Progenitor cell of endocrine pancreas (in vitro differentiated cells): Measurements from ENCODE around the gene NKAIN2. TPM values are rescaled to one million over a fixed set of nuclear protein-coding genes. Genes with fewer than 3 reads are reported as not detected.

Experiments
- DNase-seq: peaks from one replicate; pipeline ENCODE4 v3.0.0; 2021; ENCODE audit warnings: low spot score; ENCODE audit not compliant: unreplicated experiment
- H3K27ac Mint-ChIP-seq: 2 replicates; pipeline ENCODE4 v1.8.0; 2021; ENCODE audit warnings: mild to moderate bottlenecking, moderate library complexity, mixed read lengths
- H3K27me3 Mint-ChIP-seq: 2 replicates; pipeline ENCODE4 v1.8.0; 2021; ENCODE audit warnings: mixed read lengths
- H3K36me3 Mint-ChIP-seq: 2 replicates; pipeline ENCODE4 v1.8.0; 2022; ENCODE audit warnings: mixed read lengths; ENCODE audit not compliant: insufficient read depth
- H3K4me1 Mint-ChIP-seq: 2 replicates; pipeline ENCODE4 v1.8.0; 2021; ENCODE audit warnings: low read depth, mixed read lengths
- H3K4me3 Mint-ChIP-seq: 2 replicates; pipeline ENCODE4 v1.8.0; 2021; ENCODE audit warnings: low read depth, mild to moderate bottlenecking, moderate library complexity, mixed read lengths
- H3K9me3 Mint-ChIP-seq: 2 replicates; pipeline ENCODE4 v1.8.0; 2021; ENCODE audit warnings: low read depth, mixed read lengths
- total RNA-seq: library from RNA; stranded (reverse); gene quantifications from 2 replicates; pipeline ENCODE4 v1.2.1, GENCODE V29; 2021
- TF ChIP-seq, protein P1 (sequence below): fragments of 200-600 bp; sonication (generic); IDR thresholded peaks from one replicate; pipeline ENCODE4 v1.5.0; 2021; ENCODE audit warnings: antibody characterized with exemption, mild to moderate bottlenecking; ENCODE audit not compliant: unreplicated experiment

NKAIN2 gene
- total RNA-seq, 1 donor from 2014 or later, result 2.5 TPM

DNA sequence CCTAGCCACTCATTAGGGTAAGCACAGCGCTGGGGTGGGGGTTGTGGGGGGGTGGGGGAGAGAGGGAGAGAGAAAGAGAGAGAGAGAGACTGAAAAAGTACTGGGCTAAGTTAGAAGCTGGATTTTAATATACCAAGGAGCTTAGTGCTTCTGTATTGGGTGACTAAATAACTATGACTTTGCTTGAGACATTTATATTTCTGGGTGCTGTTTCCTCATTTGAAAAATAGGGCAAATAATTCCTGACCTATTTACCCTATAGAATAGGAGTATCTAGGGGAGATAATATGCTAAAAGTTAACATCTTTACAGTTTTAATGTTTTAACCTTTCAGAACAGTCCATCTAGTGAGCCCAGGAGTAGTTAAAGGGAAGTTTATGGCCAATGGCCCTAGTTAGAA is 7.7 kb downstream of the NKAIN2 start:
- no peak for DNase-seq
- no peaks in the 10 kb centered on the region for H3K9me3 Mint-ChIP-seq
- peaks cover 5% of the 10 kb centered on the region for H3K4me1 Mint-ChIP-seq
- peaks cover 18% of the 10 kb centered on the region for H3K27me3 Mint-ChIP-seq
- H3K27ac Mint-ChIP-seq, result no peak overlapping the region
- H3K36me3 Mint-ChIP-seq, result no peaks in the 10 kb centered on the region
- TF ChIP-seq, protein P1, sequence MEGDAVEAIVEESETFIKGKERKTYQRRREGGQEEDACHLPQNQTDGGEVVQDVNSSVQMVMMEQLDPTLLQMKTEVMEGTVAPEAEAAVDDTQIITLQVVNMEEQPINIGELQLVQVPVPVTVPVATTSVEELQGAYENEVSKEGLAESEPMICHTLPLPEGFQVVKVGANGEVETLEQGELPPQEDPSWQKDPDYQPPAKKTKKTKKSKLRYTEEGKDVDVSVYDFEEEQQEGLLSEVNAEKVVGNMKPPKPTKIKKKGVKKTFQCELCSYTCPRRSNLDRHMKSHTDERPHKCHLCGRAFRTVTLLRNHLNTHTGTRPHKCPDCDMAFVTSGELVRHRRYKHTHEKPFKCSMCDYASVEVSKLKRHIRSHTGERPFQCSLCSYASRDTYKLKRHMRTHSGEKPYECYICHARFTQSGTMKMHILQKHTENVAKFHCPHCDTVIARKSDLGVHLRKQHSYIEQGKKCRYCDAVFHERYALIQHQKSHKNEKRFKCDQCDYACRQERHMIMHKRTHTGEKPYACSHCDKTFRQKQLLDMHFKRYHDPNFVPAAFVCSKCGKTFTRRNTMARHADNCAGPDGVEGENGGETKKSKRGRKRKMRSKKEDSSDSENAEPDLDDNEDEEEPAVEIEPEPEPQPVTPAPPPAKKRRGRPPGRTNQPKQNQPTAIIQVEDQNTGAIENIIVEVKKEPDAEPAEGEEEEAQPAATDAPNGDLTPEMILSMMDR, result no peak
- H3K4me3 Mint-ChIP-seq, result no peak overlapping the region

DNA sequence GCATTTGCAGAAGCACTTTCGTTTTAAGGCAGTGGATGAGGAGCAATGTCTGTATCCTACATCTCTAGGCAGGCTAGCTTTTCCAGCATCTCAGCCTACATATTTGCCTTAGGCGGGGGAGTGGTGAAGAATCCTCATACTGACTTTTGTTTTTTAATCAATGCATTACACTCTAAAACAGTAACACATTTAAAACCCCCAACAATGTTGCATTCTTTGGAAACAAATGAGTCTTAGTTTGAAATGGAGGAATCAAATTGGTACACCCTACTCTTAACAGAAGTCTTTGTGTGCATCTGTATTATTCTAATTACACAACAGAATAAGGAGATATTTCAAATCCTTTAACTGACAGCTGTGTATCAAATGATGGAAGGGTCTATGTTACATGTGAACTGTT is 9.0 kb downstream of the NKAIN2 start:
- H3K27ac Mint-ChIP-seq, result no peak overlapping the region
- no peaks in the 10 kb centered on the region for H3K9me3 Mint-ChIP-seq
- peaks cover 5% of the 10 kb centered on the region for H3K4me1 Mint-ChIP-seq
- H3K4me3 Mint-ChIP-seq, result no peak overlapping the region
- no peak for DNase-seq
- no peaks in the 10 kb centered on the region for H3K36me3 Mint-ChIP-seq
- H3K27me3 Mint-ChIP-seq, result peaks cover 12% of the 10 kb centered on the region
- TF ChIP-seq, protein P1, result no peak

DNA sequence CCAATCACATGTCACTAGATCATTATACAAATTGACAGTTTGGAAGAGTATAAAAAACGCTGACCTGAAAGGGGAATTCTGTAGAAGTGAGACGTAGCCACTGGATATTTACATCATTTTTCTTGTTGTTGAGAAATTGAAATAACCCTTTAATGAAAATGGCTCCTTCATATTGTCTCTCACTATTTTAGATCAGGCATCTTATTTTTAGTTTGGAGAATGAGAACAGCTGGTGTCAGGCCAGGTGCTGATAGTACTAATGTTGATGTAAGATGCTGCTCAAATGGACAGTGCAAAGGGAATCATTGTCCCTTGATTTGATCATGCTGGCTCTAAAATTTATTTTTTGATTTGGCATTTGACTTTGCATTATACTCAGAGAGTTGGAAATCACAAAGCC is 17.4 kb downstream of the NKAIN2 start:
- Mint-ChIP-seq H3K27ac (no peak overlapping the region), H3K4me1 (peaks cover 4% of the 10 kb centered on the region), H3K4me3 (no peak overlapping the region), H3K9me3 (no peaks in the 10 kb centered on the region), H3K27me3 (peaks cover 4% of the 10 kb centered on the region), H3K36me3 (no peaks in the 10 kb centered on the region)
- DNase-seq, result no peak
- TF ChIP-seq, protein P1, result no peak

DNA sequence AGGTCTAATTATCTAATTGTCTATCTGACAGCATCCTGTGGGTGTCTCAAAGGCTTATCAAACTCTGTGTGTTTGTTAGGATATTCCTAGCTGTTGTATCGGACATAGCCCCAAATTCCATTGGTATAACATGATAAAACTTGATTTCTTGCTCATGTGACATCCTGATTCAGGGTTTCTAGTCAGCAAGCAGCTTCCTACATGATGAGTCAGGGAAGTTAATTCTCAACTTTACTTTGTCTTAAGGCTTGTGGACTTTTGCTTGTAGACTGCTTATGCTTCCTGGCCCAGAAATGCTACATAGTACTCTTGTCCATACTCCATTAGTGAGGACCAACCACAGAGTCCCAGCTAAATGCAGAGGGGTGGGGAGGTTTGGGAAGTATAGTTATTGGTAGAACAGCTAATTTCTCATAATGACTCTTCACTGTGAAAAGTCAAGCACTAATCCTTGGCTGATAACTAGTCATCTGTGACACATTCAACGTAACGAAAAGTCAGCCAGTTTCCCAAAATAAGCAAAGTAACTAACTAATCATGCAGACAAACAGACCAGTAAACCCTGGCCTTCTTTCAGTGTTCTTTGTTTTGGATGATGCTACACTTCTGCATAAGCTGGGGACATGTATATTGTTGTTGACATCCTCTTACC is 25.8 kb downstream of the NKAIN2 start:
- peaks cover 6% of the 10 kb centered on the region for H3K27me3 Mint-ChIP-seq
- no peak overlapping the region for H3K4me3 Mint-ChIP-seq
- no peak overlapping the region for H3K27ac Mint-ChIP-seq
- TF ChIP-seq, protein P1, result no peak
- peaks cover 6% of the 10 kb centered on the region for H3K4me1 Mint-ChIP-seq
- DNase-seq, result no peak
- H3K9me3 Mint-ChIP-seq, result peaks cover 3% of the 10 kb centered on the region
- H3K36me3 Mint-ChIP-seq, result no peaks in the 10 kb centered on the region

DNA sequence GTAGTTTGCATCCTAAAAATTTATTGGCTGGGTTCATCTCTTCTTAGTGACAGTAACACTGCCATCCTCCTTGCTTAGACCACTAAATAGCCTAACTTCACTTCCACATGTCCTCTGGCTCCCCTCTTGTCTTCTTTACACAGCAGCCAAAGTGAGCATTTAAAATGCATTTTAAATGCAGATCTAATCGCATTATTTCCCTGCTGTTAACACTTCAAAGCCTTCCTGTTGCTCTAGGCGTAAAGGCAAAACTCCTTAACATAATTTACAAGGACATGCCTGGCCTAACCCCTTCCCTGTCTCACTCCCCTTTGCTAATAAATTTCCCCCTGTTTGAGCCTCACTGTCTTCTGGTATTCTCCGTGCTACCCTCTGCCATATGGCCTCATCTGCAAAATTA is 26.5 kb downstream of the NKAIN2 start:
- Mint-ChIP-seq H3K4me1 (peaks cover 6% of the 10 kb centered on the region), H3K9me3 (peaks cover 3% of the 10 kb centered on the region), H3K4me3 (no peak overlapping the region), H3K36me3 (no peaks in the 10 kb centered on the region), H3K27ac (no peak overlapping the region), H3K27me3 (peaks cover 6% of the 10 kb centered on the region)
- TF ChIP-seq, protein P1, result no peak
- no peak for DNase-seq
